Measurements from ENCODE around the gene PARP9.

Gene PARP9

GRCh38 chr3:122564155-122564912 is at the start of gene PARP9, which contains the start of gene DTX3L:
Gene PARP9, minus strand, starts transcription at chr3:122564300. Its CDS starts 4,680 bp downstream, at chr3:122559620.
Gene DTX3L, plus strand, starts transcription at chr3:122564338. Its CDS starts 89 bp downstream, at chr3:122564427.
- DNase-seq = peak; percentile 87

GRCh38 chr3:122612696-122613095 is 48.6 kb upstream of the PARP9 start:
- no peak for DNase-seq

DNA sequence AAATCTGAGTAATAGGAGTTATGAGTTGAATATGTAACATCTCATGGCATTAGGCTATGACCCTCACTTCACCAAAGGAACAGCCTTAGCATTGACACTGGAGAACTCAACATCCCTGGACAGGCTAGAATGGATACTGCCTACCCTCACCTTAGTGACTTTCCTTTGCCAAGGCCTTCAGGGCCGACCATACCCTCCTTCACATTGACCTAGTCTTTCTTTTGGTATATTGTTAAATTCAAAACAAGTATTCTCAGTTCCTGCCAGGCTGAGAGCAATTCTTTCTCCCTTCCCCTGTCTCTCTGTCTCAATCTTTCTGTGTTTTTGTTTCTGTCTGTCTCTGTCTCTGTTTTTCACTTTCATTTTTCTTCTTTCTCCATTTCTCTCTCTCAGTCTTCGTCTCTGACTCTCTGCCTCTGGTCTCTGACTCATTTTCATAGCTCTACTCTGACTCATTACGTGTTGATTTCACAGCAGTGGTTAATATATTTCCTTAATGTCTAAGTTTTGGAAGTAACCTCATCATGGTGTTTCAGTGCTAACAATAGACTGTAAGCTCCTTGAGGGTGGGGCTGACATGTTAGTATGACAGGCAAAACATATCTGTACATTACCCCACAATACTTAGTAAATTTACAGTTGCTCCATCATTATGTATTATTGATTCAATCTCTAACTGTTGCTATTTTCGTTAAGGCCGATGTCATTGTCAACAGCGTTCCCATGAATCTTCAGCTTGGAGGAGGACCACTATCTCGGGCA is 45.9 kb upstream of the PARP9 start:
- no peak for DNase-seq

GRCh38 chr3:122608916-122609315 is 44.8 kb upstream of the PARP9 start:
- DNase-seq = no peak

- DNase-seq = no peak
Observed at GRCh38 chr3:122606330-122606729, 42.2 kb upstream of the PARP9 start.

DNA sequence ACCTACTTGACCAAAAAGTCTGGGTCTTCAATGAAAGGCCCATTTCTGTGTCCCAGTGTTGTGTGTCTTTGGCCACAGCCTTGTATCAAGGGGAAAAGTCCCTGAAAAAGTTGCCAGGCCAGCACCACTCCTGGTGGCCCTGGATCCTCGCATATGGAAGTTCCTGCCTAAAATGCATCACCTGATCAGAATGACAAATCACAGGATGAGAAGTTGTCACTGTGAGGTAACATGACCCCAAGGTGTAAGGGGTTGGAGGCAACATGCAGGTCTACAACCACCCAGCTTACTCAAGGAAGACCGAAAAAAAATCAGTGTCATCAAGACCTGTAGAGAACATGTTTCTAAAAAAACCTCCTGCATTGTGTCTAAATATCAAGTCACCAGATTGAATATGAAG is 39.0 kb upstream of the PARP9 start:
- no peak for DNase-seq

DNA sequence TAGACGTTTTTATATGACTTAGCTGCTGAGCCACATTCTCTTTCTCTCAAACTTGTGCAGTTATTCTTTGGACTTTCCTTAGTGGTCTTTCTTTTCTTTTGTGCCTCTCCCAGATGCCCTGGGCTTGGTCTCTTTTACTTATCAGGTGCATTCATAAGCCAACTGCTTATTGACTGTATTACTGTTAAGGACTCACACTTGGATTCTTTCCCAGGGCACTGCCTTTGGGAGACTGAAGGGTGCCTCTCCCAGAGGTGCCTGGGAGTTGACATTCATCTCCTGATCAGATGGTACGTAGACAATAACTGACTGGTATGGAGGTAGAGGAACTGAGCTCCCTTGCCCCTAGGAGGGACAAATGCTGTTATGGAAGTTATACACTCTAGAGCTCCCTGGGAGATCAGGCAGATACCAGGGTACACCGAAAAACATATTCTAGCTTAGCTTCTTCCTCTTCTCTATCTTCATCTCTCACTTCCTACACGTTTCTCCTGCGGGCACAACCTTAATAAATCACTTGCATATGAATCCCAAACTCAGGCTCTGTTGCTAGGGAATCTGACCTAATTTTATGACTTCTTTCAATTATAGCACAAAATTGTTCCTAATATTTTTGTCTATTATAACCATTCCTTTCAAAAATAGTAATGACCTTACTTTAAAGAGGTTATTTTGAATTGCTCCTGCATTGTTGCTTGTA is 38.1 kb upstream of the PARP9 start:
- DNase-seq = no peak

- no peak for DNase-seq
Observed at GRCh38 chr3:122598556-122598955, 34.5 kb upstream of the PARP9 start.

DNA sequence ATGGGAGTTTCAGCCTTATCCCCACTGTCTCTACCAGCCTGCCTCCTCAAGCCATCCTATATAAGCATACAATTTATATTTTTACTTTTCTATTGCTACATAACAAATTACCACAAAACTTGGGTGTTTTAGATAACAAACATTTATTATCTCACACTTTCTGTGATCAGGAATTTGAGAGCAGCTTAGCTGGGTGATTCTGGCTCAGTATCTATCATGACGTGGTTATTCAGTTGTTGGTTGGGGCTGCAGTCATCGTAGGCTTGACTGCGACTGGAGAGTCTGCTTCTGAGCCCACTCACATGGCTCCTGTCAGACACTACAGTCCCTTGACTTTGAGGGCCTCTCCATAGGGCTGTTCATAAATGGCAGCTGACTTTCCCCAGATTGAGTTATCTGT is 34.1 kb upstream of the PARP9 start:
- DNase-seq = no peak

DNA sequence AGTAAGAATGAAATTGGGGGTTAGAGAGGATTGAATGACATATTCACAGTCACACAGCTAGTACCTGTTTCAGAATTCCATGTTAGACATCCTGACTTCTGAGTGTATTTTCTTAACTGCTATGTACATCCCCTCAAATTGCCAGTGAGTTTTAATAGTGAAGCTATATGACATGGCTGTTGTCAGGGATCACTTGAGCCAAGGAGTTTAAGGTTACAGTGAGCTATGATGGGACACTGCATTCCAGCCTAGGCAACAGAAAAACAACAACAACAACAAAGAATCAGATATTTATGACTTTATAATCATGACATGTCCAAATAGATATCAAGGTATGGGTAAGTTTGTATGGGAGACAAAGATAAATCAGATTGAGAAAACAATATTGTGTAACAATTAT is 29.9 kb upstream of the PARP9 start:
- DNase-seq = no peak

- DNase-seq = no peak
Observed at GRCh38 chr3:122590610-122591009, 26.5 kb upstream of the PARP9 start.

DNA sequence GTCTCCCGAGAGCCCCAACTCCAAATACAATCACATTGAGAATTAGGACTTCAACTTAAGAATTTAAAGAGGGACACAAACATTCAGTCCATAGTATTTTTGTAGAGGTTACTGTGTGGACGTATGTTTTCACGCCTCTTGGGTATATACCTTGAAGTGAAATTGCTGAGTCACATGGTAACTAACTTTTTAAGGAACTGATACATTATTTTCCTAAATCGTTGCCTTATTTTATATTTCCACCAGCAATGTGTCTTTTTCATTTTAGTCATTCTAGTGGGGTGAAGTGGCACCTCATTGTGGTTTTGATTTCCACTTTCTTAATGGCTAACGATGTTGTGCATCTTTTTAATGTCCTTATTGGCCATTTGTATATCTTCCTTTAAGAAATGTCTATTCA is 25.2 kb upstream of the PARP9 start:
- DNase-seq = no peak

- no peak for DNase-seq
Observed at GRCh38 chr3:122587572-122587971, 23.5 kb upstream of the PARP9 start.

DNA sequence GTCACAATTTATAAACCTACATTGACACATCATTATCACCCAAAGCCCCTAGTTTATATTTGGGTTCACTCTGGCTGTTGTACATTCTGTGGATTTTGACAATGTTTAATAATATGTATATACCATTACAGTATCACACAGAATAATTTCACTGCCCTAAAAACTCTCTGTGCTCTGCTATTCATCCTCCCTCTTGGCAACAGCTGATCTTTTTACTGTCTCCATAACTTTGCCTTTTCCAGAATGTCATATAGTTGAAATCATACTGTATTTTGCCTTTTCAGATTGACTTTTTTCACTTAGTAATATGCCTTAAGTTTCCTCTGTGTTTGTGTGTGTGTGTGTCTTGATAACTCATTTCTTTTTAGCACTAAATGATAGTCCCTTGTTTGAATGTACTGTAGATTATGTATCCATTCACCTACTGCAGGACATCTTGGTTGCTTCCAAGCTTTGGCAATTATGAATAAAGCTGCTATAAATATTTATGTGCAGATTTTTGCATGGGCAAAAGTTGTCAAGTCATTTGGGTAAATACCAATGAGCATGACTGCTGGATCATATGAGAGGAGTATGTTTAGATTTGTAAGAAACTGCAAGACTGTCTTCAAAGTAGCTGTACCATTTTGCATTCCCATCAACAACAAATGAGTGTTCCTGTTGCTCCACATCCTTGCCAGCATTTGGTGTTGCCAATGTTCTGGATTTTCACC is 22.8 kb upstream of the PARP9 start:
- DNase-seq = no peak

DNA sequence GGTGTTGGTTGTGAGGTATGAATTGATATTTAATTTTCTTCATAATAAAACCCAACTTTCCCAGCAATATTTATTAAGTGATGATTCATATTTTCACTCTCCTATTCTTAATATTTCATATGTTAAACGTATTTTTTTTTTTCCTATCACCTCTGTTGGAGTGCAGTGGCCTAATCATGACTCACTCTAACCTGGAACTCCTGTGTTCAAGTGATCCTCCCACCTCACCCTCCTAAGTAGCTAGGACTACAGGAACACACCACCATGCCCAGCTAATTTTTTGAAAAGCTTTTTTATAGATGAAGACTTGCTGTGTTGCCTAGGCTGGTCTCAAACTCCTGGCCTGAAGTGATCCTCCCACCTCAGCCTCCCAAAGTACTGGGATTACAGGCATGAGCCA is 22.0 kb upstream of the PARP9 start:
- no peak for DNase-seq

DNA sequence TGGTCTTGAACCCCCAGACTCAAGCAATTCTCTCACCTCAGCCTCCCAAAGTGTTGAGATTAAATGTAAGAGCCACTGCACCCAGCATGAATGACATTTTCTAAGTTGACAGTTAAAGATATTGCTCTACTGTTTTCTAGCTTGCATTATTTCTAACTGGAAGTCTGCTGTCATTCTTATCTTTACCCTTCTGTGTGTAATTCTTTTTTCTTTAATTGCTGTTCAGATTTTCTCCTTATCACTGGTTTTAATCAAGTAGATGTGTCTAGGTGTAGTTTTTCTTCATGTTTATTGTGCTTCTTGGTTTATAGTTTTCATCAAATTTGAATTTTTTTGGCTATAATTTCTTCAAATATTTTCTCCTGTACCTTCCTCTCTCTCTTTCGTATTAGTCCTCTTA is 18.3 kb upstream of the PARP9 start:
- DNase-seq = no peak

- DNase-seq = no peak
Observed at GRCh38 chr3:122581622-122582021, 17.5 kb upstream of the PARP9 start.

DNA sequence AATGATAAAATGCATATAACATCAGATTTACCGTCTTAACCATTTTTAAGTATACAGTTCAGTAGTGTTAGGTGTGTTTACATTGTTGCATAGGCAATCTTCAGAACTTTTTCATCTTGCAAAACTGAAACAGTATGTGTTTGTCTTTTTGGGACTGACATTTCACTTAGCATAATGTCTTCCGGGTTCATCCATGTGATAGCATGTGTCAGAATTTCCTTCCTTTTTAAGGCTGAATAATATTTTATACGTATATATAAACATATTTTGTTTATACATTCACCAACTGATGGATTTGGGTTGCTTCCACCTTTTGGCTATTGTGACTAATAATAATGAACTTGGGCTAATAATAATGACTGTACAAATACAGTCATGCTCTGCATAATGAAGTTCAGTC is 16.4 kb upstream of the PARP9 start:
- no peak for DNase-seq

DNA sequence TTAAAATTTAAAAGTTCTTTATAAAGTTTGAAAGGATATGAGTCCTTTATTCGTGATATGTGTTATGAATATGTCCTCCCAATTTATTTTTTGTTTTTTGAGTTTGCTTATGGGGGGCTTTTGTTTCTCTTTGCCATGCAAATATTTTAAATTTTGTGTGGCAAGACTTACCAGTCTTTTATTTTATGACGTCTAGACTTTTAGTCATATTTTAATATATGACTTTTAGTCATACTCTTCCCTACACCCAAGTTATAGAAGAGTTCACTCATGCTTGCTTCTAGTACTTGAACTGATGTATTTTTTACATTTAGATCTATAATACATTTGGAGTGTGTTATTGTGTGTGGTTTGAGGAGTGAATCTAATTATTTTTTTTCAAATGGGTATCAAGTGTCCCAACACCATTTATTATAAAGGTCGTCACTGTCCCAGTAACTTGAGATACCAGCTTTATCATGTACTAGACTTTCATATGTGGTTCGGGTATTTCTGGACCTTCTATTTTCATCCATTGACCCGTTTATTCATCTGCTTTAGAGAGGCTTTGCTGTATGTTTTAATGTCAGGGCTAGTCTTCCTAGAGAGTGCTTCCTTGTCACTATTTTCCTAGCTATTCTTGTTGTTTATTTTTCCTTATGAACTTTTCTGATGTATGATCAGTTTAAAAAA is 14.1 kb upstream of the PARP9 start:
- no peak for DNase-seq

DNA sequence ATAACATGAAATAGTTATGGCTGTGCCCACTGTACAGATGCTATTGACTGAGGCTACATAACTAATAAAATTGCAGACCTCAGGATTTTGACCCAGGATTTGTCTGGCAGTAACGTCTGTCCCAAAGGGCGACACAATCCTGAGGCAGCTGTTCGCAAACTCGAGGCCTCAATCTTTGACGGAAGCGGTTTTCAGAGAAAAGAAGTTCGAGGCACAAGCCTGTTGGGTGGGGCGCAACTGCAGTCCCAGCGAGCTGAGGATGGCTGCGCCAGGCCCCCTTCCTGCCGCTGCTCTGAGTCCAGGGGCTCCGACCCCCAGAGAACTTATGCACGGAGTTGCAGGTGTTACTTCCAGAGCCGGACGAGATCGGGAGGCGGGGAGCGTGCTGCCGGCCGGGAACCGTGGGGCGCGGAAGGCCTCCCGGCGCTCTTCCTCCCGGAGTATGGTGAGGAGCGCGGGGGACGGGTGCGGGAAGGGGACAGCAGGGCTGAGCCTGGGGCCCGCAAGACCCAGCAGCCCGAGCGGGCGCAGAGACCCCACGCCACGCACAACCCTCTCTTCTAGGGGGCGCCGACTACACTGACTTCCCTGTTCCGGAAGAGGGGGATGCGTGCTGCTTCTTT is 13.4 kb upstream of the PARP9 start, which contains the start of gene PARP15:
PARP15 (plus strand) TSS at position 242 of the 623 bp plus-strand sequence; CDS start at position 260, 18 bp downstream.
- peak; percentile 47 for DNase-seq

DNA sequence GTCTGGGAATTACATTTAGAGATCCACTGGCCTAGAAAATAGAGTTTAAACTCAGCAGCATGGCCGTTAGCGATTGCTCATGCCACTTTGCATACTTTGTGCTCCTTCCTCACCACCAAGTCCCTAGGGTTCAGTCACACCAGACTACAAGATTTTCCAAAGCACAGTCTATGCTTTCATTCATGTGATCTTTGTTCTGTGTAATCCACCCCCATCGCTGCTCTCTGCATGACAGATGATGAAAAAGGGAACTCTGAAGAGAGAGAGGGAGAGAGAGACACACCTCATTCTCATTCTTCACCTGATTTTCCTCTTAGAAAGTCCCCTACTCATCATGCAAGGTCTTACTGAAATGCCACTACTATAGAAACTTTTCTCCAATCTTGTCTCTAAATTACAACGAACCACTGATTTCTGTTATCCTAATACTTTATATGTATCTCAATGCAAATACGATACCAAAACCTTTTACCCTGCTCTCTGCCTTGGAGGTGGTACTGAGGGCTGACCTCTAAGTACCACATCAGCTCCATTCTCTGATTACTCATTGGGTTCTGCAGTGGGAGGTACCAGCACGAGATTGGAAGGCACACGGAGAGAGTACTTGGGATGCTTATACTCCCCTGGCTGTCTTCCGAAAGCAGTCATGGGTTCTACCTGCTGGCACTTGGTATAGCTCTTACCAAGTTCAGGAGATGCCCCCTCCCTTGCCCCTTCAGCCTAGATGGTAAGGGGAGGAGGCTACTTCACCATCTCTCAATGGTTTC is 12.3 kb upstream of the PARP9 start:
- DNase-seq = peak; percentile 24
